ENCODE data around the gene RBM47. TPM values are rescaled to one million over a fixed set of nuclear protein-coding genes. Genes with fewer than 3 reads are reported as not detected.

The RBM47 gene
- polyA plus RNA-seq, 3 donors = 79.5 to 101 (median 92.8) TPM

DNA sequence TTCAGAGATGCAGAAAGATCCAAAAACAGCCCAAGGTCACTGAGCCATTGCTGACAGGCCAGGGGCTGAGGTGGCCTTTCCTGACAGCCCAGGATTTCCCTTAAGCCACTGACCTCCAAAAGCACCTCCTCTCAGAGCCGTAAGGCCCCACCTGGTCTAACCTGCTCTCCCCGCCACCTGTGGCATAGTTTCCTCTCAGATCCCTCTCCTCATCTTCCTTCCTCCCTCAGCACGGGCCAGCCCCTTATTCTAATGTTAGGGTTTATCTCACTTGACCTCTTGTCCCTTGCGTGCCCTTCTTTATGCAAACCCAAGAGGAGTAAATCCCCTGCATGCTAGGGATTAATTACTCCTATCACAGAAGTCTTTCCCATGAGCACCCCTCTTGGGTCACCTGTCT lies 113.0 kb downstream of the RBM47 start:
- no peak overlapping the region for H3K4me3 Mint-ChIP-seq

DNA sequence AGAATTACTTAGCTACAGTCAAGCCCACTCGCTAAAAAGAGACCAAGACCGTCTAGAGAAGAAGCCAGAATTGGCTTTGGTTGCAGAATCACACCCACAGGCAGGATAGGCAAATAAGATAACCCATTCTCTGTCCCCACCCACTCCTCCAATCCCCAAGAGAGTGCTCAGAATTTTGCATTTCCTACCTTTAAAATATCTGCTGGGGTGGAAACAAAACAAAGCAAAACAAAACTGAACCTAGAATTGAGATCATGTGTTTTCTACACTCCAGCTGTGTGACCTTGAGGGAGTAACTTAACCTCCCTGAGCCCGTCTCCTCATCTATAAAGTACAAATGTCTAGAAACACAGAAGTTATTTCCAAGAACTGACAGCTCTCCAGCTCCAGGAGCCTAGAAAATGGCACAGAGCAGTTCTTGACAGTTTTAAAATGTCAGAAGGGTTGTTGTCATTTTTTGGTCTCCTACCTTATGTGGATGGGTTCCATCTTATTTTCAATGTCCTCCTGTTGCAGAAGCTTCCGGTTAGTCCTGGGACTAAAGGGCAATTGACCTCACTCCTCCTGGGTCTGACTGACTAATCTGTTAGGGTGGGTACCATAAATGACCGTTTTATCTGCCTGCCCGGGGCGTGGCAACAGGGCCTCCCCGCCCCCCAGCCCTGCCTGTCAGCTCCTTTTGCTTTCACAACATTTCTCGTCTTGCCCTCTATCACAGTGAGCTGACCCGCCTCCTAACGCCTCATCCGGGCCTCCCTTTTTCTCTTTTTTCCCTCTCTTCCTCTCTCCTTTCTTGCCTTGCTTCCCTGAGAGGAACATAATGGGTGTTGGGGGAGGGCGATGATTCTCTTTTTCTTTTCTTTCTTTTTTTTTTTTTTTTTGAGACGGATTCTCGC lies 114.0 kb downstream of the RBM47 start:
- H3K27ac Mint-ChIP-seq = peak overlapping the region; percentile 57 to 91 (median 79)
- intact Hi-C loops (cut with micrococcal nuclease) = no loop called here
- no peaks in the 10 kb centered on the region for H3K9me3 Mint-ChIP-seq
- WGBS (ENCODE audit: insufficient coverage) = 72% methylated on average over 7 of the region's 15 CpGs
- Histone ChIP-seq H3K4me2 (replicated peaks; ENCODE audit: extremely low read depth, low read length, poor library complexity, severe bottlenecking) (no peak overlapping the region), H4K20me1 (ENCODE audit: insufficient read depth, low read length) (peaks cover 98% of the 10 kb centered on the region), H3K4me1 (ENCODE audit: control insufficient read depth in 1 of 2, insufficient read depth in 2 of 2, low read length in 2 of 2) (peaks cover 3 to 17% of the 10 kb centered on the region in 2 donors), H2AFZ (ENCODE audit: insufficient read depth, low read depth, low read length, poor library complexity, severe bottlenecking) (no peak overlapping the region), H3K27me3 (ENCODE audit: control insufficient read depth in 2 of 2, insufficient read depth in 2 of 2, low read length in 2 of 2) (no peaks in the 10 kb centered on the region), H3K79me2 (ENCODE audit: insufficient read depth, low read length) (peaks cover 98% of the 10 kb centered on the region), H3K27ac (ENCODE audit: low read depth in 1 of 2, low read length in 2 of 2) (peak overlapping the region in 1 of 2 donors; percentile 64), H3K9ac (ENCODE audit: insufficient read depth, low read length, poor library complexity, severe bottlenecking) (no peak overlapping the region), H3K9me3 (replicated peaks in 1 of 2; ENCODE audit: control insufficient read depth in 1 of 2, insufficient read depth in 1 of 2, low read length in 2 of 2) (no peaks in the 10 kb centered on the region), H3K4me3 (replicated peaks in 1 of 3; ENCODE audit: low read depth in 2 of 3, low read length in 3 of 3) (no peak overlapping the region), H3K36me3 (replicated peaks in 1 of 2; ENCODE audit: control insufficient read depth in 1 of 2, insufficient read depth in 2 of 2, low read length in 2 of 2) (peaks cover 2 to 31% of the 10 kb centered on the region in 2 donors)
- no peak for DNase-seq
- peaks cover 29% of the 10 kb centered on the region for H3K4me1 Mint-ChIP-seq
- peak overlapping the region in 1 of 2 donors; percentile 21 for H3K4me3 Mint-ChIP-seq
- peaks cover 33 to 49% of the 10 kb centered on the region in 2 donors for H3K36me3 Mint-ChIP-seq
- TF ChIP-seq, protein P1, sequence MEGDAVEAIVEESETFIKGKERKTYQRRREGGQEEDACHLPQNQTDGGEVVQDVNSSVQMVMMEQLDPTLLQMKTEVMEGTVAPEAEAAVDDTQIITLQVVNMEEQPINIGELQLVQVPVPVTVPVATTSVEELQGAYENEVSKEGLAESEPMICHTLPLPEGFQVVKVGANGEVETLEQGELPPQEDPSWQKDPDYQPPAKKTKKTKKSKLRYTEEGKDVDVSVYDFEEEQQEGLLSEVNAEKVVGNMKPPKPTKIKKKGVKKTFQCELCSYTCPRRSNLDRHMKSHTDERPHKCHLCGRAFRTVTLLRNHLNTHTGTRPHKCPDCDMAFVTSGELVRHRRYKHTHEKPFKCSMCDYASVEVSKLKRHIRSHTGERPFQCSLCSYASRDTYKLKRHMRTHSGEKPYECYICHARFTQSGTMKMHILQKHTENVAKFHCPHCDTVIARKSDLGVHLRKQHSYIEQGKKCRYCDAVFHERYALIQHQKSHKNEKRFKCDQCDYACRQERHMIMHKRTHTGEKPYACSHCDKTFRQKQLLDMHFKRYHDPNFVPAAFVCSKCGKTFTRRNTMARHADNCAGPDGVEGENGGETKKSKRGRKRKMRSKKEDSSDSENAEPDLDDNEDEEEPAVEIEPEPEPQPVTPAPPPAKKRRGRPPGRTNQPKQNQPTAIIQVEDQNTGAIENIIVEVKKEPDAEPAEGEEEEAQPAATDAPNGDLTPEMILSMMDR (IDR thresholded peaks at IDR 0.05) = no peak
- no peaks in the 10 kb centered on the region for H3K27me3 Mint-ChIP-seq (ENCODE audit: low read depth in 3 of 3)

More for the DNA sequence above, 113.0 kb downstream of the RBM47 start:
- H3K9me3 ChIP-seq (replicated peaks in 1 of 2; ENCODE audit: control insufficient read depth in 1 of 2, insufficient read depth in 1 of 2, low read length in 2 of 2) = no peaks in the 10 kb centered on the region
- H3K79me2 ChIP-seq (ENCODE audit: insufficient read depth, low read length) = peaks cover 98% of the 10 kb centered on the region
- no peak overlapping the region for H3K9ac ChIP-seq (ENCODE audit: insufficient read depth, low read length, poor library complexity, severe bottlenecking)
- peaks cover 26 to 42% of the 10 kb centered on the region in 2 donors for H3K36me3 Mint-ChIP-seq
- peaks cover 2 to 29% of the 10 kb centered on the region in 2 donors for H3K36me3 ChIP-seq (replicated peaks in 1 of 2; ENCODE audit: control insufficient read depth in 1 of 2, insufficient read depth in 2 of 2, low read length in 2 of 2)
- TF ChIP-seq, protein P1 (IDR thresholded peaks at IDR 0.05) = no peak
- WGBS (ENCODE audit: insufficient coverage) = no CpG with 5 or more reads among the region's 4 CpGs
- H3K9me3 Mint-ChIP-seq = no peaks in the 10 kb centered on the region
- intact Hi-C loops (cut with micrococcal nuclease) = no loop called here
- H3K4me1 Mint-ChIP-seq = peaks cover 30% of the 10 kb centered on the region
- peaks cover 98% of the 10 kb centered on the region for H4K20me1 ChIP-seq (ENCODE audit: insufficient read depth, low read length)
- no peak overlapping the region for H3K4me3 ChIP-seq (replicated peaks in 1 of 3; ENCODE audit: low read depth in 2 of 3, low read length in 3 of 3)
- peaks cover 3 to 17% of the 10 kb centered on the region in 2 donors for H3K4me1 ChIP-seq (ENCODE audit: control insufficient read depth in 1 of 2, insufficient read depth in 2 of 2, low read length in 2 of 2)
- H3K27me3 Mint-ChIP-seq (ENCODE audit: low read depth in 3 of 3) = no peaks in the 10 kb centered on the region
- peak overlapping the region in 1 of 2 donors; percentile 64 for H3K27ac ChIP-seq (ENCODE audit: low read depth in 1 of 2, low read length in 2 of 2)
- H2AFZ ChIP-seq (ENCODE audit: insufficient read depth, low read depth, low read length, poor library complexity, severe bottlenecking) = no peak overlapping the region
- no peaks in the 10 kb centered on the region for H3K27me3 ChIP-seq (ENCODE audit: control insufficient read depth in 2 of 2, insufficient read depth in 2 of 2, low read length in 2 of 2)
- no peak overlapping the region for H3K4me2 ChIP-seq (replicated peaks; ENCODE audit: extremely low read depth, low read length, poor library complexity, severe bottlenecking)
- peak overlapping the region; percentile 40 to 91 (median 73) for H3K27ac Mint-ChIP-seq
- DNase-seq = no peak

All from CD14-positive monocyte (primary cell).